Fibroblast of lung (primary cell): ENCODE data around the gene TENM3.

Experiments used
- CTCF ChIP-seq, 2 donors: IDR thresholded peaks in 1 of 2; conservative IDR thresholded peaks in 1 of 2; 1 replicate in 1 of 2; 2 replicates in 1 of 2; pipeline ENCODE4 v1.5.1; 2011 to 2012; ENCODE audit warnings: low read length in 2 of 2, control low read depth in 1 of 2, inconsistent platforms in 1 of 2, low read depth in 1 of 2, mild to moderate bottlenecking in 1 of 2
- EZH2 ChIP-seq: IDR thresholded peaks from 2 replicates; pipeline ENCODE4 v1.5.1; 2012; ENCODE audit warnings: low read length, control low read depth, mild to moderate bottlenecking; ENCODE audit errors: missing control alignments

- TF ChIP-seq CTCF (conservative IDR thresholded peaks at IDR 0.05 in 1 of 2, IDR thresholded peaks at IDR 0.05 in 1 of 2; ENCODE audit: low read depth in 1 of 2, low read length in 2 of 2) (no peak), EZH2 (no peak)
These were observed 2.8 kb upstream of the TENM3 start for GRCh38 chr4:182240161-182241130.
